NT2/D1 (cell line): ENCODE results near the gene CERS3.

Experiments used
- SUZ12 ChIP-seq: IDR thresholded peaks from 2 replicates; pipeline ENCODE4 v1.6.1; 2011; ENCODE audit not compliant: insufficient read length, insufficient read depth; ENCODE audit errors: extremely low read depth
- YY1 ChIP-seq: IDR thresholded peaks from 2 replicates; pipeline ENCODE4 v1.6.1; 2011; ENCODE audit not compliant: insufficient read length, insufficient read depth
- ZNF274 ChIP-seq: IDR thresholded peaks from 2 replicates; pipeline ENCODE4 v1.6.1; 2011; ENCODE audit warnings: mild to moderate bottlenecking, low read depth, low read length

DNA sequence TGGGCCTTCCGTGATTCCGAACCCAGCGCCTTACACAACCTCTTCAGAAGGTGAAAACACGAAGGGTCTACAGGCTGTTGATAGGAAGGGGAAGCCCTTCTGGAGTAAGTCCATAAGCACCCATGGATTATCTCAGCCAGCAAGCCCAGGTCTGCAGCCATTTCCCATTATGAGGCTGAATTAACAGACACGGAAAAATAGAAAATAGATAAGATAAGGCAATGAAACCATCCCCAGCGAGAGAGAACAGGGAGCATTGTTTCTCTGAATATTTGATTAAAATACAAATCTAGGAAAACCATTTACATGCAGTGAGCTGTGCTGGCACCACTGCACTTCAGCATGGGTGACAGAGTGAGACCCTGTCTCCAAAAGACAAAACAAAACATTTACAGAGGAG is 16.2 kb upstream of the CERS3 start:
- no peak for TF ChIP-seq YY1
- TF ChIP-seq SUZ12 = no peak
- TF ChIP-seq ZNF274 = no peak
